Neural cell (in vitro differentiated cells): ENCODE results near the gene TRIM63.

Source experiments
- EP300 ChIP-seq: fragments of 450-650 bp; conservative IDR thresholded peaks from 2 replicates; pipeline ENCODE4 v1.6.1; 2014; ENCODE audit warnings: antibody characterized with exemption, mild to moderate bottlenecking, moderate library complexity; ENCODE audit not compliant: poor library complexity, severe bottlenecking
- POLR2AphosphoS5 ChIP-seq: IDR thresholded peaks from 2 replicates; pipeline ENCODE4 v1.6.1; 2012
- RAD21 ChIP-seq: fragments of 450-650 bp; conservative IDR thresholded peaks from 2 replicates; pipeline ENCODE4 v1.6.1; 2014; ENCODE audit warnings: antibody characterized with exemption, mild to moderate bottlenecking, moderate library complexity
- SMC3 ChIP-seq: fragments of 450-650 bp; conservative IDR thresholded peaks from 2 replicates; pipeline ENCODE4 v1.6.1; 2014; ENCODE audit warnings: antibody characterized with exemption, mild to moderate bottlenecking, moderate library complexity; ENCODE audit not compliant: poor library complexity
- TAF1 ChIP-seq: IDR thresholded peaks from 2 replicates; pipeline ENCODE4 v1.6.1; 2012; ENCODE audit warnings: low read depth
- TF ChIP-seq, protein P1 (sequence below): IDR thresholded peaks from 2 replicates; pipeline ENCODE4 v1.6.1; 2012; ENCODE audit warnings: borderline replicate concordance
- TF ChIP-seq, protein P2 (sequence below): fragments of 450-650 bp; IDR thresholded peaks from 2 replicates; pipeline ENCODE4 v1.5.1; 2014; ENCODE audit warnings: antibody characterized with exemption, mild to moderate bottlenecking, moderate library complexity; ENCODE audit not compliant: poor library complexity, severe bottlenecking

DNA sequence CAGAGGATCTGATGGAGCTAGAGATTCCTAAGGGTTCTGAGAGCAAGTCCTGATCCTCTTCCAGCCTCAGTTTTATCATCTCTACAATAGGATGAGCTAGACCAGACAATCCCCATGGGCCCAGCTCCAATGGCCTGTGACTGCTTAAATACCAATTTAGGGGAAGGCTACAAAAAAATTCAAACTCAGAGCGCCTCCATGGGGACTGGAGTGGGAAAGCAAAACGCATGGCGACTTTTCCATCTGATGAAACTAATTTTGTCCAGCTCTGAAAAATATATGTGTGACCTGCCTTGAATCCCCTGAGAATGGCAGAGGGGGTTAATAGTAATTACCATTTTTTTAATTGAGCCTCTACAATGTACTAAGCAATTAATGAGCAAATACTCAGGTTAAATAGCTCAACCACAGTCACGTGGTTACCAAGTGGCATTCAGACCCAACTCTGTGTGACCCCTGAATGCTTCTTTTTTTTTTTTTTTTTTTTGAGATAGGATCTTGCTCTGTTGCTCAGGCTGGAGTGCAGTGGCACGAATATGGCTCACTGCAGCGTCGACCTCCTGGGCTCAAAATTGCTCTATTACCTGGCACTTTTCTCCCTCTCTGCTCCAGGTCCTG is 37.5 kb downstream of the TRIM63 start:
- TF ChIP-seq, protein P1, sequence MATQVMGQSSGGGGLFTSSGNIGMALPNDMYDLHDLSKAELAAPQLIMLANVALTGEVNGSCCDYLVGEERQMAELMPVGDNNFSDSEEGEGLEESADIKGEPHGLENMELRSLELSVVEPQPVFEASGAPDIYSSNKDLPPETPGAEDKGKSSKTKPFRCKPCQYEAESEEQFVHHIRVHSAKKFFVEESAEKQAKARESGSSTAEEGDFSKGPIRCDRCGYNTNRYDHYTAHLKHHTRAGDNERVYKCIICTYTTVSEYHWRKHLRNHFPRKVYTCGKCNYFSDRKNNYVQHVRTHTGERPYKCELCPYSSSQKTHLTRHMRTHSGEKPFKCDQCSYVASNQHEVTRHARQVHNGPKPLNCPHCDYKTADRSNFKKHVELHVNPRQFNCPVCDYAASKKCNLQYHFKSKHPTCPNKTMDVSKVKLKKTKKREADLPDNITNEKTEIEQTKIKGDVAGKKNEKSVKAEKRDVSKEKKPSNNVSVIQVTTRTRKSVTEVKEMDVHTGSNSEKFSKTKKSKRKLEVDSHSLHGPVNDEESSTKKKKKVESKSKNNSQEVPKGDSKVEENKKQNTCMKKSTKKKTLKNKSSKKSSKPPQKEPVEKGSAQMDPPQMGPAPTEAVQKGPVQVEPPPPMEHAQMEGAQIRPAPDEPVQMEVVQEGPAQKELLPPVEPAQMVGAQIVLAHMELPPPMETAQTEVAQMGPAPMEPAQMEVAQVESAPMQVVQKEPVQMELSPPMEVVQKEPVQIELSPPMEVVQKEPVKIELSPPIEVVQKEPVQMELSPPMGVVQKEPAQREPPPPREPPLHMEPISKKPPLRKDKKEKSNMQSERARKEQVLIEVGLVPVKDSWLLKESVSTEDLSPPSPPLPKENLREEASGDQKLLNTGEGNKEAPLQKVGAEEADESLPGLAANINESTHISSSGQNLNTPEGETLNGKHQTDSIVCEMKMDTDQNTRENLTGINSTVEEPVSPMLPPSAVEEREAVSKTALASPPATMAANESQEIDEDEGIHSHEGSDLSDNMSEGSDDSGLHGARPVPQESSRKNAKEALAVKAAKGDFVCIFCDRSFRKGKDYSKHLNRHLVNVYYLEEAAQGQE = no peak
- TF ChIP-seq, protein P2, sequence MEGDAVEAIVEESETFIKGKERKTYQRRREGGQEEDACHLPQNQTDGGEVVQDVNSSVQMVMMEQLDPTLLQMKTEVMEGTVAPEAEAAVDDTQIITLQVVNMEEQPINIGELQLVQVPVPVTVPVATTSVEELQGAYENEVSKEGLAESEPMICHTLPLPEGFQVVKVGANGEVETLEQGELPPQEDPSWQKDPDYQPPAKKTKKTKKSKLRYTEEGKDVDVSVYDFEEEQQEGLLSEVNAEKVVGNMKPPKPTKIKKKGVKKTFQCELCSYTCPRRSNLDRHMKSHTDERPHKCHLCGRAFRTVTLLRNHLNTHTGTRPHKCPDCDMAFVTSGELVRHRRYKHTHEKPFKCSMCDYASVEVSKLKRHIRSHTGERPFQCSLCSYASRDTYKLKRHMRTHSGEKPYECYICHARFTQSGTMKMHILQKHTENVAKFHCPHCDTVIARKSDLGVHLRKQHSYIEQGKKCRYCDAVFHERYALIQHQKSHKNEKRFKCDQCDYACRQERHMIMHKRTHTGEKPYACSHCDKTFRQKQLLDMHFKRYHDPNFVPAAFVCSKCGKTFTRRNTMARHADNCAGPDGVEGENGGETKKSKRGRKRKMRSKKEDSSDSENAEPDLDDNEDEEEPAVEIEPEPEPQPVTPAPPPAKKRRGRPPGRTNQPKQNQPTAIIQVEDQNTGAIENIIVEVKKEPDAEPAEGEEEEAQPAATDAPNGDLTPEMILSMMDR = no peak
- TF ChIP-seq POLR2AphosphoS5 = no peak
- no peak for TF ChIP-seq TAF1
- TF ChIP-seq EP300 = no peak
- no peak for TF ChIP-seq SMC3
- TF ChIP-seq RAD21 = no peak
